Loucy (cell line): ENCODE measurements around the gene ALG3.

ENCODE experiments used
- EZH2phosphoT487 ChIP-seq: fragments of 200-600 bp; IDR thresholded peaks from 2 replicates; pipeline ENCODE4 v1.6.1; 2018; ENCODE audit warnings: antibody characterized with exemption, mild to moderate bottlenecking, moderate library complexity, borderline replicate concordance
- TF ChIP-seq, protein P1 (sequence below): fragments of 200-600 bp; sonication (generic); conservative IDR thresholded peaks from 2 replicates; pipeline ENCODE4 v1.5.1; 2014; ENCODE audit warnings: mild to moderate bottlenecking, antibody characterized with exemption, low read length

GRCh38 chr3:184242297-184242685, 6.5 kb downstream of the ALG3 start:
- TF ChIP-seq, protein P1, sequence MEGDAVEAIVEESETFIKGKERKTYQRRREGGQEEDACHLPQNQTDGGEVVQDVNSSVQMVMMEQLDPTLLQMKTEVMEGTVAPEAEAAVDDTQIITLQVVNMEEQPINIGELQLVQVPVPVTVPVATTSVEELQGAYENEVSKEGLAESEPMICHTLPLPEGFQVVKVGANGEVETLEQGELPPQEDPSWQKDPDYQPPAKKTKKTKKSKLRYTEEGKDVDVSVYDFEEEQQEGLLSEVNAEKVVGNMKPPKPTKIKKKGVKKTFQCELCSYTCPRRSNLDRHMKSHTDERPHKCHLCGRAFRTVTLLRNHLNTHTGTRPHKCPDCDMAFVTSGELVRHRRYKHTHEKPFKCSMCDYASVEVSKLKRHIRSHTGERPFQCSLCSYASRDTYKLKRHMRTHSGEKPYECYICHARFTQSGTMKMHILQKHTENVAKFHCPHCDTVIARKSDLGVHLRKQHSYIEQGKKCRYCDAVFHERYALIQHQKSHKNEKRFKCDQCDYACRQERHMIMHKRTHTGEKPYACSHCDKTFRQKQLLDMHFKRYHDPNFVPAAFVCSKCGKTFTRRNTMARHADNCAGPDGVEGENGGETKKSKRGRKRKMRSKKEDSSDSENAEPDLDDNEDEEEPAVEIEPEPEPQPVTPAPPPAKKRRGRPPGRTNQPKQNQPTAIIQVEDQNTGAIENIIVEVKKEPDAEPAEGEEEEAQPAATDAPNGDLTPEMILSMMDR = no peak
- no peak for TF ChIP-seq EZH2phosphoT487
